PFSK-1 (cell line): Measurements from ENCODE around the gene LST1.

Experiments
- FOXP2 ChIP-seq: optimal IDR thresholded peaks from 2 replicates; pipeline ENCODE3; 2011; ENCODE audit warnings: borderline replicate concordance, control low read depth, inconsistent platforms; ENCODE audit not compliant: insufficient read depth; ENCODE audit errors: extremely low read length, extremely low read depth
- POLR2AphosphoS5 ChIP-seq: IDR thresholded peaks from 2 replicates; pipeline ENCODE4 v1.6.1; 2012; ENCODE audit warnings: low read depth, mild to moderate bottlenecking, control low read depth, low read length, moderate library complexity
- SIN3A ChIP-seq: IDR thresholded peaks from 2 replicates; pipeline ENCODE4 v1.6.1; 2012; ENCODE audit warnings: mild to moderate bottlenecking, low read length, moderate library complexity, borderline replicate concordance; ENCODE audit not compliant: insufficient read depth
- TAF1 ChIP-seq: IDR thresholded peaks from 2 replicates; pipeline ENCODE4 v1.6.1; 2012; ENCODE audit warnings: low read length, control low read depth, borderline replicate concordance; ENCODE audit not compliant: insufficient read depth
- TF ChIP-seq, protein P1 (sequence below), 2 experiments: IDR thresholded peaks; 2 replicates each; pipeline versions ENCODE4 v1.6.1 to v1.8.0; 2011 to 2012; ENCODE audit warnings: low read depth in 2 of 2, low read length in 2 of 2, control low read depth in 1 of 2, inconsistent platforms in 1 of 2, mild to moderate bottlenecking in 1 of 2, moderate library complexity in 1 of 2; ENCODE audit not compliant: insufficient read depth in 1 of 2

LST1 gene

GRCh38 chr6:31577579-31577966, 8.5 kb upstream of the LST1 start:
- TF ChIP-seq FOXP2, result no peak
- TF ChIP-seq TAF1, result no peak
- no peak for TF ChIP-seq SIN3A
- TF ChIP-seq, protein P1, sequence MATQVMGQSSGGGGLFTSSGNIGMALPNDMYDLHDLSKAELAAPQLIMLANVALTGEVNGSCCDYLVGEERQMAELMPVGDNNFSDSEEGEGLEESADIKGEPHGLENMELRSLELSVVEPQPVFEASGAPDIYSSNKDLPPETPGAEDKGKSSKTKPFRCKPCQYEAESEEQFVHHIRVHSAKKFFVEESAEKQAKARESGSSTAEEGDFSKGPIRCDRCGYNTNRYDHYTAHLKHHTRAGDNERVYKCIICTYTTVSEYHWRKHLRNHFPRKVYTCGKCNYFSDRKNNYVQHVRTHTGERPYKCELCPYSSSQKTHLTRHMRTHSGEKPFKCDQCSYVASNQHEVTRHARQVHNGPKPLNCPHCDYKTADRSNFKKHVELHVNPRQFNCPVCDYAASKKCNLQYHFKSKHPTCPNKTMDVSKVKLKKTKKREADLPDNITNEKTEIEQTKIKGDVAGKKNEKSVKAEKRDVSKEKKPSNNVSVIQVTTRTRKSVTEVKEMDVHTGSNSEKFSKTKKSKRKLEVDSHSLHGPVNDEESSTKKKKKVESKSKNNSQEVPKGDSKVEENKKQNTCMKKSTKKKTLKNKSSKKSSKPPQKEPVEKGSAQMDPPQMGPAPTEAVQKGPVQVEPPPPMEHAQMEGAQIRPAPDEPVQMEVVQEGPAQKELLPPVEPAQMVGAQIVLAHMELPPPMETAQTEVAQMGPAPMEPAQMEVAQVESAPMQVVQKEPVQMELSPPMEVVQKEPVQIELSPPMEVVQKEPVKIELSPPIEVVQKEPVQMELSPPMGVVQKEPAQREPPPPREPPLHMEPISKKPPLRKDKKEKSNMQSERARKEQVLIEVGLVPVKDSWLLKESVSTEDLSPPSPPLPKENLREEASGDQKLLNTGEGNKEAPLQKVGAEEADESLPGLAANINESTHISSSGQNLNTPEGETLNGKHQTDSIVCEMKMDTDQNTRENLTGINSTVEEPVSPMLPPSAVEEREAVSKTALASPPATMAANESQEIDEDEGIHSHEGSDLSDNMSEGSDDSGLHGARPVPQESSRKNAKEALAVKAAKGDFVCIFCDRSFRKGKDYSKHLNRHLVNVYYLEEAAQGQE (IDR thresholded peaks at IDR 0.05; ENCODE audit: insufficient read depth in 1 of 2, low read depth in 2 of 2, low read length in 2 of 2), result no peak
- no peak for TF ChIP-seq POLR2AphosphoS5

DNA sequence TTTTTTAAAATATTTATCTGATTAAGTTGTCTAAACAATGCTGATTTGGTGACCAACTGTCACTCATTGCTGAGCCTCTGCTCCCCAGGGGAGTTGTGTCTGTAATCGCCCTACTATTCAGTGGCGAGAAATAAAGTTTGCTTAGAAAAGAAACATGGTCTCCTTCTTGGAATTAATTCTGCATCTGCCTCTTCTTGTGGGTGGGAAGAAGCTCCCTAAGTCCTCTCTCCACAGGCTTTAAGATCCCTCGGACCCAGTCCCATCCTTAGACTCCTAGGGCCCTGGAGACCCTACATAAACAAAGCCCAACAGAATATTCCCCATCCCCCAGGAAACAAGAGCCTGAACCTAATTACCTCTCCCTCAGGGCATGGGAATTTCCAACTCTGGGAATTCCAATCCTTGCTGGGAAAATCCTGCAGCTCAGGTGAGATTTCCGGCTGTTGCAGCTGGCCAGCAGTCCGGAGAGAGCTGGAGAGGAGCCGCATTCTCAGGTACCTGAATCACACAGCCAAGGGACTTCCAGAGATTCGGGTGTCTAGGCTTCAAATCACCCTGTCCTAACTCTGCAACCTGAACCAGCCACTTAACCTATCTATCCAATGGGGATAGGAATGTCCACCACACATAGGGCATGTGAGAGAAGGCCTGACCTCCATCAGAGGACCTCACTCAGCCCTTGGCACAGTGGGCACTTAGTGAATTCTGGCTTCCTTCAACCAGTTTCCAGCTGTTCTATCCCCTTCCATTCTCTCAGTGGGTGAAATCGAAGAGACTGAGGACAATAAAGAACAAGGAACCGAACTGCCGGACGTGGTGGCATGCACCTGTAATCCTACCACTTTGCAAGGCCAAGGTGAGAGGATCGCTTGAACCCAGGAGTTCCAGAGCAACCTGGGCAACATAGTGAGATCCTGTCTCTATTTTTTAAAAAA, 7.6 kb upstream of the LST1 start:
- TF ChIP-seq, protein P1 (IDR thresholded peaks at IDR 0.05; ENCODE audit: insufficient read depth in 1 of 2, low read depth in 2 of 2, low read length in 2 of 2), result no peak
- no peak for TF ChIP-seq FOXP2
- no peak for TF ChIP-seq POLR2AphosphoS5
- no peak for TF ChIP-seq SIN3A
- no peak for TF ChIP-seq TAF1

DNA sequence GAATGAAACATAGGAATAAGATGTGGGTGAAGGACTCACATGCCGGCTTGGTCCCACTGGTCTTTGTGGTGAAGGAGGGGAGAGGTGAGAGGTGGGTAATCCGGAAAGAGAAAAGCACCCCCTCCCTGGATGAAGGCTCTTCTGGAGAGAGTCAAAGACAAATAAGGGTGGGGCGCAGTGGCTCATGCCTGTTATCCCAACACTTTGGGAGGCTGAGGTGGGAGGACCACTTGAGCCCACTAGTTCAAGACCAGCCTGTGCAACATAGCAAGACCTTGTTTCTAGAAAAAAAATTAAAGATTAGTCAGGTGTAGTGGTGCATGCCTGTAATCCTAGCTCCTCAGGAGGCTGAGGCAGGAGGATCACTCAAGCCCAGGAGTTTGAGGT, 7.0 kb upstream of the LST1 start:
- TF ChIP-seq, protein P1 (IDR thresholded peaks at IDR 0.05; ENCODE audit: insufficient read depth in 1 of 2, low read depth in 2 of 2, low read length in 2 of 2), result no peak
- TF ChIP-seq TAF1, result no peak
- no peak for TF ChIP-seq FOXP2
- TF ChIP-seq SIN3A, result no peak
- no peak for TF ChIP-seq POLR2AphosphoS5

- no peak for TF ChIP-seq FOXP2
- TF ChIP-seq, protein P1 (IDR thresholded peaks at IDR 0.05; ENCODE audit: insufficient read depth in 1 of 2, low read depth in 2 of 2, low read length in 2 of 2), result no peak
- TF ChIP-seq POLR2AphosphoS5, result no peak
- no peak for TF ChIP-seq TAF1
- no peak for TF ChIP-seq SIN3A
Measured at GRCh38 chr6:31579546-31580437, 6.3 kb upstream of the LST1 start.
